Body of pancreas (tissue), 4 donors: Measurements from ENCODE around the gene CENPS.

Source experiments
- POLR2A ChIP-seq, 3 donors: fragments of 450-650 bp; IDR thresholded peaks; one replicate each; pipeline ENCODE4 v1.6.1; 2016; ENCODE audit warnings: antibody characterized with exemption in 3 of 3, mild to moderate bottlenecking in 2 of 3
- TF ChIP-seq, protein P1 (sequence below), 7 experiments: fragments of 450-650 bp in 4 of 7; fragments of 200-600 bp in 3 of 7; sonication (generic) in 3 of 7; IDR thresholded peaks; one replicate each; pipeline ENCODE4 v1.5.1; 2016 to 2019; ENCODE audit warnings: antibody characterized with exemption in 7 of 7

DNA sequence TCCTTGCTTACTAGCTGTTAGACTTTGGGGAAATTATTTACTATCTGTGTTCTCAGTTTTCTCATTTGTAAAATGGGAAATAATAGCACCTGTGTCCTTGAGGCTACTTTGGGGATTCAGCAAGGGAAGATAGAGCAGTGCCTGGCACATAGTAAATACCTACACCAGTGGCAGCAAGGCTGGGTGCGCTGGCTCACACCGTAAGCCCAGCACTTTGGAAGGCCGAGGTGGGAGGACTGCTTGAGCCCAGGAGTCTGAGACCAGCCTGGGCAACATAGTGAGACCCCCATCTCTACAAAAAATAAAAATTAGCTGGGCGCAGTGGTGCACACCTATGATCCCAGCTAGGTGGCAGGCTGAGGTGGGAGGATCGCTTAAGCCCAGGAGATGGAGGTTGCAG is 8.6 kb upstream of the CENPS start:
- TF ChIP-seq, protein P1, sequence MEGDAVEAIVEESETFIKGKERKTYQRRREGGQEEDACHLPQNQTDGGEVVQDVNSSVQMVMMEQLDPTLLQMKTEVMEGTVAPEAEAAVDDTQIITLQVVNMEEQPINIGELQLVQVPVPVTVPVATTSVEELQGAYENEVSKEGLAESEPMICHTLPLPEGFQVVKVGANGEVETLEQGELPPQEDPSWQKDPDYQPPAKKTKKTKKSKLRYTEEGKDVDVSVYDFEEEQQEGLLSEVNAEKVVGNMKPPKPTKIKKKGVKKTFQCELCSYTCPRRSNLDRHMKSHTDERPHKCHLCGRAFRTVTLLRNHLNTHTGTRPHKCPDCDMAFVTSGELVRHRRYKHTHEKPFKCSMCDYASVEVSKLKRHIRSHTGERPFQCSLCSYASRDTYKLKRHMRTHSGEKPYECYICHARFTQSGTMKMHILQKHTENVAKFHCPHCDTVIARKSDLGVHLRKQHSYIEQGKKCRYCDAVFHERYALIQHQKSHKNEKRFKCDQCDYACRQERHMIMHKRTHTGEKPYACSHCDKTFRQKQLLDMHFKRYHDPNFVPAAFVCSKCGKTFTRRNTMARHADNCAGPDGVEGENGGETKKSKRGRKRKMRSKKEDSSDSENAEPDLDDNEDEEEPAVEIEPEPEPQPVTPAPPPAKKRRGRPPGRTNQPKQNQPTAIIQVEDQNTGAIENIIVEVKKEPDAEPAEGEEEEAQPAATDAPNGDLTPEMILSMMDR (IDR thresholded peaks at IDR 0.05), result no peak
- TF ChIP-seq POLR2A (IDR thresholded peaks at IDR 0.05), result no peak
